H1 (cell line): ENCODE data around the gene MSI2. TPM values are rescaled to one million over a fixed set of nuclear protein-coding genes. Genes with fewer than 3 reads are reported as not detected.

Experiments
- CTCF ChIA-PET: fragments of 300-600 bp; sonication (Branson Sonifier 250); formaldehyde crosslinking; loops from one replicate; lab custom pipeline; 2021; ENCODE audit not compliant: partially characterized antibody; lab: Charles Lee
- POLR2A ChIA-PET: fragments of 300-600 bp; sonication (Branson Sonifier 250); formaldehyde crosslinking; loops from one replicate; lab custom pipeline; 2021; ENCODE audit warnings: inconsistent platforms; ENCODE audit not compliant: partially characterized antibody; lab: Charles Lee
- DNase-seq, 2 experiments: peaks; one replicate each; pipeline versions ENCODE4 v3.0.0 to v3.0.0-alpha.2; 2010 to 2022; ENCODE audit warnings: low spot score in 2 of 2, low read depth in 1 of 2, mixed read lengths in 1 of 2
- FAIRE-seq: peaks from 2 replicates; lab custom pipeline; 2011; peaks lifted over from hg19 to GRCh38; lab: Jason Lieb, UNC
- H2AFZ ChIP-seq: 2 replicates; pipeline ENCODE4 v1.8.1; 2012; ENCODE audit warnings: low read length, inconsistent platforms
- H2AK5ac ChIP-seq: 2 replicates; pipeline ENCODE4 v1.6.1; 2013; ENCODE audit warnings: low read depth, low read length
- H2BK120ac ChIP-seq: replicated peaks from 2 replicates; pipeline ENCODE3; 2013; ENCODE audit warnings: low read depth, low read length, inconsistent platforms
- H2BK12ac ChIP-seq: 2 replicates; pipeline ENCODE4 v1.6.1; 2013; ENCODE audit warnings: low read depth, low read length
- H2BK15ac ChIP-seq: 2 replicates; pipeline ENCODE4 v1.6.1; 2013; ENCODE audit warnings: low read length
- H2BK20ac ChIP-seq: 2 replicates; pipeline ENCODE4 v1.6.1; 2013; ENCODE audit warnings: low read length
- H2BK5ac ChIP-seq: 2 replicates; pipeline ENCODE4 v1.6.1; 2013; ENCODE audit warnings: low read depth, low read length
- H3K14ac ChIP-seq: 2 replicates; pipeline ENCODE4 v1.6.1; 2013; ENCODE audit warnings: inconsistent platforms; ENCODE audit not compliant: insufficient read length
- H3K18ac ChIP-seq: 2 replicates; pipeline ENCODE4 v1.6.1; 2013; ENCODE audit warnings: low read length; ENCODE audit errors: extremely low read depth
- H3K23ac ChIP-seq: 2 replicates; pipeline ENCODE4 v1.6.1; 2013; ENCODE audit warnings: inconsistent platforms; ENCODE audit not compliant: insufficient read length
- H3K23me2 ChIP-seq: 2 replicates; pipeline ENCODE4 v1.6.1; 2013; ENCODE audit warnings: low read depth, low read length
- H3K27ac ChIP-seq: 2 replicates; pipeline ENCODE4 v1.6.1; 2011; ENCODE audit warnings: low read depth, low read length, inconsistent platforms
- H3K27me3 ChIP-seq, 4 experiments: replicated peaks in 1 of 4; 1 replicate in 1 of 4; 2 replicates in 3 of 4; pipeline versions ENCODE4 v1.6.1 to v1.8.1; 2011 to 2013; ENCODE audit warnings: low read length in 3 of 4, mild to moderate bottlenecking in 3 of 4, inconsistent platforms in 2 of 4, mixed read lengths in 2 of 4, moderate library complexity in 1 of 4; ENCODE audit not compliant: control insufficient read depth in 3 of 4, insufficient read depth in 3 of 4; ENCODE audit errors: extremely low read depth in 1 of 4
- H3K36me3 ChIP-seq, 4 experiments: 2 replicates each; pipeline versions ENCODE4 v1.6.1 to v1.8.1; 2011 to 2013; ENCODE audit warnings: mild to moderate bottlenecking in 4 of 4, low read length in 3 of 4, moderate library complexity in 2 of 4, control low read depth in 1 of 4, inconsistent platforms in 1 of 4; ENCODE audit not compliant: insufficient read depth in 4 of 4, control insufficient read depth in 2 of 4
- H3K4ac ChIP-seq: replicated peaks from 2 replicates; pipeline ENCODE3; 2013; ENCODE audit warnings: low read length, low read depth, mixed read lengths, inconsistent platforms; ENCODE audit not compliant: insufficient read length
- H3K4me1 ChIP-seq, 4 experiments: replicated peaks in 1 of 4; 1 replicate in 1 of 4; 2 replicates in 3 of 4; pipeline versions ENCODE4 v1.6.1 to v1.8.1; 2011 to 2013; ENCODE audit warnings: low read length in 3 of 4, inconsistent platforms in 2 of 4, mixed read lengths in 1 of 4; ENCODE audit not compliant: insufficient read depth in 4 of 4, control insufficient read depth in 3 of 4
- H3K4me2 ChIP-seq, 2 experiments: 2 replicates each; pipeline versions ENCODE4 v1.6.1 to v1.8.1; 2011 to 2013; ENCODE audit warnings: low read depth in 2 of 2, low read length in 2 of 2, control low read depth in 1 of 2, inconsistent platforms in 1 of 2, mild to moderate bottlenecking in 1 of 2; ENCODE audit not compliant: insufficient read depth in 1 of 2
- H3K4me3 ChIP-seq, 4 experiments: fragments of 200-600, 300-600 bp in 1 of 4; sonication (generic), shearing (Covaris generic), sonication (Bioruptor Twin) in 1 of 4; 2 replicates each; pipeline versions ENCODE4 v1.5.1 to v1.8.1; 2011 to 2016; ENCODE audit warnings: low read length in 4 of 4, low read depth in 3 of 4, control low read depth in 2 of 4, inconsistent platforms in 2 of 4, mild to moderate bottlenecking in 2 of 4, mixed read lengths in 1 of 4, moderate library complexity in 1 of 4; ENCODE audit not compliant: insufficient read depth in 2 of 4; ENCODE audit errors: extremely low read depth in 1 of 4
- H3K56ac ChIP-seq: replicated peaks from 2 replicates; pipeline ENCODE3; 2013; ENCODE audit warnings: low read depth, mild to moderate bottlenecking, mixed read lengths, low read length, inconsistent platforms; ENCODE audit not compliant: insufficient read length
- H3K79me1 ChIP-seq: 2 replicates; pipeline ENCODE4 v1.6.1; 2013; ENCODE audit warnings: low read depth, low read length, control low read depth
- H3K79me2 ChIP-seq, 2 experiments: 2 replicates each; pipeline versions ENCODE4 v1.6.1 to v1.8.1; 2012 to 2013; ENCODE audit warnings: low read length in 2 of 2, mild to moderate bottlenecking in 2 of 2, inconsistent platforms in 1 of 2; ENCODE audit not compliant: insufficient read depth in 2 of 2, control insufficient read depth in 1 of 2
- H3K9ac ChIP-seq, 4 experiments: replicated peaks in 1 of 4; 1 replicate in 1 of 4; 2 replicates in 3 of 4; pipeline versions ENCODE4 v1.6.1 to v1.8.1; 2011 to 2013; ENCODE audit warnings: low read depth in 3 of 4, low read length in 3 of 4, control low read depth in 2 of 4, mild to moderate bottlenecking in 2 of 4, moderate library complexity in 2 of 4, inconsistent platforms in 1 of 4; ENCODE audit errors: extremely low read depth in 1 of 4
- H3K9me3 ChIP-seq, 2 experiments: 2 replicates each; pipeline versions ENCODE4 v1.6.1 to v1.8.1; 2012 to 2013; ENCODE audit warnings: mild to moderate bottlenecking in 2 of 2, moderate library complexity in 2 of 2, control low read depth in 1 of 2, inconsistent platforms in 1 of 2, low read depth in 1 of 2, low read length in 1 of 2, mixed read lengths in 1 of 2; ENCODE audit not compliant: insufficient read depth in 2 of 2
- H4K20me1 ChIP-seq, 2 experiments: replicated peaks in 1 of 2; 2 replicates each; pipeline versions ENCODE3 to v1.8.1; 2011 to 2013; ENCODE audit warnings: inconsistent platforms in 2 of 2, low read length in 2 of 2, mild to moderate bottlenecking in 1 of 2; ENCODE audit not compliant: insufficient read depth in 2 of 2, control insufficient read depth in 1 of 2
- H4K5ac ChIP-seq: 2 replicates; pipeline ENCODE4 v1.6.1; 2013; ENCODE audit warnings: low read length, low read depth, mixed read lengths, inconsistent platforms; ENCODE audit not compliant: insufficient read length
- H4K8ac ChIP-seq: 2 replicates; pipeline ENCODE4 v1.8.0; 2013; ENCODE audit warnings: mild to moderate bottlenecking, moderate library complexity, low read length, inconsistent platforms; ENCODE audit not compliant: insufficient read depth; ENCODE audit errors: extremely low read depth
- H4K91ac ChIP-seq: replicated peaks from 2 replicates; pipeline ENCODE3; 2013; ENCODE audit warnings: low read length, mixed read lengths, inconsistent platforms; ENCODE audit not compliant: insufficient read length
- FOSL1 ChIP-seq: IDR thresholded peaks from 2 replicates; pipeline ENCODE4 v1.6.1; 2011; ENCODE audit warnings: mild to moderate bottlenecking, low read depth, low read length, moderate library complexity; ENCODE audit not compliant: insufficient read depth
- JUND ChIP-seq: IDR thresholded peaks from 2 replicates; pipeline ENCODE4 v1.6.1; 2011; ENCODE audit warnings: mild to moderate bottlenecking, improper control_type of control experiment, low read length
- KDM1A ChIP-seq: fragments of 200-600, 300-600 bp; sonication (generic); IDR thresholded peaks from 2 replicates; pipeline ENCODE4 v1.7.1; 2016; ENCODE audit warnings: mild to moderate bottlenecking, low read length, borderline replicate concordance
- MAX ChIP-seq: IDR thresholded peaks from 2 replicates; pipeline ENCODE4 v1.6.1; 2012; ENCODE audit warnings: inconsistent platforms
- NANOG ChIP-seq: IDR thresholded peaks from 2 replicates; pipeline ENCODE4 v1.6.1; 2011; ENCODE audit warnings: low read length, low read depth, mild to moderate bottlenecking, inconsistent platforms; ENCODE audit not compliant: insufficient read depth, poor library complexity, severe bottlenecking
- RFX5 ChIP-seq: IDR thresholded peaks from 2 replicates; pipeline ENCODE4 v1.6.1; 2011; ENCODE audit warnings: low read depth, low read length, improper control_type of control experiment, borderline replicate concordance
- SIN3A ChIP-seq, 2 experiments: IDR thresholded peaks in 1 of 2; conservative IDR thresholded peaks in 1 of 2; 2 replicates each; pipeline ENCODE4 v1.6.1; 2011 to 2012; ENCODE audit warnings: low read length in 2 of 2, improper control_type of control experiment in 1 of 2, low read depth in 1 of 2, mild to moderate bottlenecking in 1 of 2
- SIX5 ChIP-seq: IDR thresholded peaks from 2 replicates; pipeline ENCODE4 v1.6.1; 2011; ENCODE audit warnings: mild to moderate bottlenecking, low read depth, low read length
- SP2 ChIP-seq: IDR thresholded peaks from 2 replicates; pipeline ENCODE4 v1.6.1; 2012; ENCODE audit warnings: mild to moderate bottlenecking, low read length, inconsistent platforms
- TAF1 ChIP-seq: IDR thresholded peaks from 2 replicates; pipeline ENCODE4 v1.6.1; 2011; ENCODE audit warnings: mild to moderate bottlenecking, low read depth, low read length
- TCF12 ChIP-seq: IDR thresholded peaks from 2 replicates; pipeline ENCODE4 v1.6.1; 2011; ENCODE audit warnings: low read depth, mild to moderate bottlenecking, low read length
- USF2 ChIP-seq: IDR thresholded peaks from 2 replicates; pipeline ENCODE4 v1.6.1; 2011; ENCODE audit warnings: low read length, improper control_type of control experiment
- WGBS, 2 experiments: shearing (Covaris generic) in 1 of 2; methylation state at CpG; one replicate each; pipeline versions ENCODE4 v1.1.6 to v1.1.7; 2013 to 2015; ENCODE audit warnings: low lambda C conversion rate in 2 of 2, mixed read lengths in 2 of 2, inconsistent platforms in 1 of 2, low coverage in 1 of 2, missing lambda C conversion rate in 1 of 2; ENCODE audit not compliant: insufficient replicate concordance in 2 of 2, insufficient coverage in 1 of 2, insufficient read length in 1 of 2; ENCODE audit errors: extremely low coverage in 1 of 2, missing lambda C conversion rate in 1 of 2; 5-methylcytosine and 5-hydroxymethylcytosine counted together
- polyA plus RNA-seq, 7 experiments: library from polyadenylated mRNA; depleted of rRNA in 3 of 7; stranded (reverse) in 5 of 7; unstranded in 2 of 7; fragments of >200 nt in 5 of 7; fragments of 200-250 nt in 2 of 7; gene quantifications; 1 replicate in 5 of 7; 2 replicates in 1 of 7; 4 replicates in 1 of 7; pipeline versions ENCODE4 v1.2.1 to v1.2.3, GENCODE V29; 2011 to 2013; ENCODE audit warnings: missing spikeins in 2 of 7, mixed read lengths in 2 of 7
- total RNA-seq: library from RNA; stranded (reverse); fragmentation: NEBNext Ultra II Directional; extraction: Animal tissue kit (Norgen Biotek cat#: 25700); gene quantifications from 2 replicates; pipeline ENCODE4 v1.2.1, GENCODE V29; 2021

MSI2 gene
- total and polyA plus RNA-seq, 2 of the 8 experiments (the other 6 are each of a cell fraction or from before 2014, with no cell fraction given): 36.7 to 80.6 TPM

GRCh38 chr17:57318913-57319312, 62.6 kb downstream of the MSI2 start:
- H2BK12ac ChIP-seq: no peak overlapping the region
- H3K27ac ChIP-seq: no peak overlapping the region
- no peak overlapping the region for H3K9ac ChIP-seq
- H3K23me2 ChIP-seq: no peaks in the 10 kb centered on the region
- no peaks in the 10 kb centered on the region for H3K27me3 ChIP-seq
- H3K9me3 ChIP-seq: no peaks in the 10 kb centered on the region
- ChIA-PET POLR2A (interaction anchor here (0.7 to 1.1 kb wide), 2 partner anchors 13 to 30 kb away, joined by 3 read pairs; no protein-coding TSS in a partner anchor), CTCF (interaction anchor here (0.7 to 4.2 kb wide), 8 partner anchors 10 to 464 kb away, joined by 3 to 19 read pairs (median 4); no protein-coding TSS in a partner anchor)
- H2AK5ac ChIP-seq: no peak overlapping the region
- H2BK20ac ChIP-seq: no peak overlapping the region
- peaks cover 4 to 11% (median 7%) of the 10 kb centered on the region in 4 experiments for H3K4me1 ChIP-seq
- FAIRE-seq: no peak
- H3K79me1 ChIP-seq: peaks cover 16% of the 10 kb centered on the region
- no peak overlapping the region for H4K5ac ChIP-seq
- no peak overlapping the region for H4K91ac ChIP-seq
- peaks cover 0 to 74% of the 10 kb centered on the region in 2 experiments; a peak in 2 of 4 replicates for H3K79me2 ChIP-seq
- H2BK15ac ChIP-seq: no peak overlapping the region
- no peak overlapping the region for H2BK5ac ChIP-seq
- DNase-seq: no peak
- no peak overlapping the region for H3K4me3 ChIP-seq
- H3K36me3 ChIP-seq: no peaks in the 10 kb centered on the region; a peak in 1 of 8 replicates
- peaks cover 2 to 6% of the 10 kb centered on the region in 2 experiments for H4K20me1 ChIP-seq
- no peak overlapping the region for H4K8ac ChIP-seq
- H3K4me2 ChIP-seq: no peak overlapping the region
- no peak overlapping the region for H3K56ac ChIP-seq
- no peak overlapping the region for H3K4ac ChIP-seq
- WGBS, 2 experiments: 90% methylated on average over 6 of the region's 6 CpGs; no CpG with 5 or more reads in 1 of the 2 experiments
- H3K14ac ChIP-seq: no peak overlapping the region
- no peak overlapping the region for H3K18ac ChIP-seq
- H2BK120ac ChIP-seq: no peak overlapping the region
- H2AFZ ChIP-seq: no peak overlapping the region
- no peak overlapping the region for H3K23ac ChIP-seq
- TF ChIP-seq SP2 (no peak), FOSL1 (no peak), TAF1 (no peak), USF2 (no peak), NANOG (no peak), JUND (no peak), SIN3A (conservative IDR thresholded peaks at IDR 0.05 in 1 of 2, IDR thresholded peaks at IDR 0.05 in 1 of 2; ENCODE audit: low read depth in 1 of 2, low read length in 2 of 2) (no peak), RFX5 (no peak), KDM1A (no peak), MAX (no peak), SIX5 (no peak), TCF12 (no peak)
